HepG2 (cell line): ENCODE results near the gene KXD1. TPM values are rescaled to one million over a fixed set of nuclear protein-coding genes. Genes with fewer than 3 reads are reported as not detected.

Source experiments
- CHD4 ChIP-seq: fragments of 200-600 bp; sonication (generic); IDR thresholded peaks from 2 replicates; pipeline ENCODE4 v1.7.0; 2017; ENCODE audit warnings: mild to moderate bottlenecking, low read length, borderline replicate concordance
- DR1 ChIP-seq: sonication (generic); formaldehyde crosslinking; IDR thresholded peaks from 2 replicates; pipeline ENCODE4 v1.8.0; 2021; ENCODE audit warnings: mild to moderate bottlenecking, missing genetic modification reagents, inconsistent platforms
- EZH2 ChIP-seq: conservative IDR thresholded peaks from 2 replicates; pipeline ENCODE4 v1.6.1; 2012; ENCODE audit warnings: mild to moderate bottlenecking, low read depth, low read length, moderate library complexity
- HNRNPL ChIP-seq: fragments of 200-400 bp; formaldehyde crosslinking; IDR thresholded peaks from 2 replicates; pipeline ENCODE4 v1.6.1; 2017; ENCODE audit warnings: mild to moderate bottlenecking, low read depth, low read length
- MEF2D ChIP-seq: sonication (generic); formaldehyde crosslinking; IDR thresholded peaks from 2 replicates; pipeline ENCODE4 v1.5.1; 2020; ENCODE audit warnings: mild to moderate bottlenecking, missing genetic modification reagents
- SNRNP70 ChIP-seq: fragments of 200-400 bp; formaldehyde crosslinking; IDR thresholded peaks from 2 replicates; pipeline ENCODE4 v1.6.1; 2017; ENCODE audit warnings: mild to moderate bottlenecking, low read depth, low read length, moderate library complexity
- ZC3H4 ChIP-seq: sonication (generic); formaldehyde crosslinking; IDR thresholded peaks from 2 replicates; pipeline ENCODE4 v1.4.0; 2020; ENCODE audit warnings: missing genetic modification reagents, borderline replicate concordance
- ZMYM2 ChIP-seq: sonication (generic); formaldehyde crosslinking; IDR thresholded peaks from 2 replicates; pipeline ENCODE4 v1.8.0; 2022; ENCODE audit warnings: mild to moderate bottlenecking, missing genetic modification reagents
- ZMYM3 ChIP-seq: sonication (generic); formaldehyde crosslinking; IDR thresholded peaks from 2 replicates; pipeline ENCODE4 v1.5.1; 2020; ENCODE audit warnings: mild to moderate bottlenecking, missing genetic modification reagents
- ZNF101 ChIP-seq: sonication (generic); formaldehyde crosslinking; IDR thresholded peaks from 2 replicates; pipeline ENCODE4 v1.4.0; 2020; ENCODE audit warnings: mild to moderate bottlenecking, low read depth, missing genetic modification reagents, borderline replicate concordance
- ZNF235 ChIP-seq: sonication (generic); formaldehyde crosslinking; IDR thresholded peaks from 2 replicates; pipeline ENCODE4 v1.8.1; 2023; ENCODE audit warnings: mild to moderate bottlenecking, missing genetic modification reagents, borderline replicate concordance
- ZNF280D ChIP-seq: sonication (generic); formaldehyde crosslinking; IDR thresholded peaks from 2 replicates; pipeline ENCODE4 v1.5.1; 2020; ENCODE audit warnings: mild to moderate bottlenecking, missing genetic modification reagents
- ZNF607 ChIP-seq: sonication (generic); formaldehyde crosslinking; IDR thresholded peaks from 2 replicates; pipeline ENCODE4 v1.5.1; 2020; ENCODE audit warnings: missing genetic modification reagents, mild to moderate bottlenecking, borderline replicate concordance
- ZNF687 ChIP-seq: sonication (generic); formaldehyde crosslinking; IDR thresholded peaks from 2 replicates; pipeline ENCODE4 v1.5.1; 2020; ENCODE audit warnings: mild to moderate bottlenecking, missing genetic modification reagents, moderate library complexity
- polyA plus RNA-seq, 8 experiments: library from polyadenylated mRNA; depleted of rRNA in 3 of 8; stranded (reverse) in 7 of 8; unstranded in 1 of 8; fragments of >200 nt; fragmentation: Illumina TruSeq in 4 of 8; extraction: Trizol in 4 of 8; gene quantifications; 2 replicates each; pipeline versions ENCODE4 v1.2.1 to v1.2.3, GENCODE V29; 2011 to 2016; ENCODE audit warnings: low read depth in 4 of 8, missing spikeins in 1 of 8, mixed read lengths in 1 of 8; ENCODE audit not compliant: insufficient read depth in 1 of 8
- total RNA-seq, 5 experiments: library from RNA; depleted of rRNA; stranded (reverse); fragments of >200 nt; fragmentation: Illumina TruSeq; extraction: Trizol; gene quantifications; 2 replicates each; pipeline ENCODE4 v1.2.3, GENCODE V29; 2016; ENCODE audit warnings: low read depth in 1 of 5
- TF ChIP-seq, protein P1 (sequence below): IDR thresholded peaks from 2 replicates; pipeline ENCODE4 v1.6.1; 2016; ENCODE audit warnings: low read depth, missing genetic modification reagents, missing compliant biosample characterization

Gene KXD1
- total and polyA plus RNA-seq, 2 of the 13 experiments (the other 11 are each of a cell fraction or from before 2014, with no cell fraction given) = 44.6 to 143 TPM

GRCh38 chr19:18589380-18590272, 32.0 kb downstream of the KXD1 start (continued):
- no peak for TF ChIP-seq ZNF101
- TF ChIP-seq SNRNP70 = no peak
- TF ChIP-seq ZNF235 (CRISPR knock-in tag) = no peak
- TF ChIP-seq HNRNPL = no peak
- peak; percentile 72 for TF ChIP-seq DR1 (CRISPR knock-in tag)
- TF ChIP-seq, protein P1, sequence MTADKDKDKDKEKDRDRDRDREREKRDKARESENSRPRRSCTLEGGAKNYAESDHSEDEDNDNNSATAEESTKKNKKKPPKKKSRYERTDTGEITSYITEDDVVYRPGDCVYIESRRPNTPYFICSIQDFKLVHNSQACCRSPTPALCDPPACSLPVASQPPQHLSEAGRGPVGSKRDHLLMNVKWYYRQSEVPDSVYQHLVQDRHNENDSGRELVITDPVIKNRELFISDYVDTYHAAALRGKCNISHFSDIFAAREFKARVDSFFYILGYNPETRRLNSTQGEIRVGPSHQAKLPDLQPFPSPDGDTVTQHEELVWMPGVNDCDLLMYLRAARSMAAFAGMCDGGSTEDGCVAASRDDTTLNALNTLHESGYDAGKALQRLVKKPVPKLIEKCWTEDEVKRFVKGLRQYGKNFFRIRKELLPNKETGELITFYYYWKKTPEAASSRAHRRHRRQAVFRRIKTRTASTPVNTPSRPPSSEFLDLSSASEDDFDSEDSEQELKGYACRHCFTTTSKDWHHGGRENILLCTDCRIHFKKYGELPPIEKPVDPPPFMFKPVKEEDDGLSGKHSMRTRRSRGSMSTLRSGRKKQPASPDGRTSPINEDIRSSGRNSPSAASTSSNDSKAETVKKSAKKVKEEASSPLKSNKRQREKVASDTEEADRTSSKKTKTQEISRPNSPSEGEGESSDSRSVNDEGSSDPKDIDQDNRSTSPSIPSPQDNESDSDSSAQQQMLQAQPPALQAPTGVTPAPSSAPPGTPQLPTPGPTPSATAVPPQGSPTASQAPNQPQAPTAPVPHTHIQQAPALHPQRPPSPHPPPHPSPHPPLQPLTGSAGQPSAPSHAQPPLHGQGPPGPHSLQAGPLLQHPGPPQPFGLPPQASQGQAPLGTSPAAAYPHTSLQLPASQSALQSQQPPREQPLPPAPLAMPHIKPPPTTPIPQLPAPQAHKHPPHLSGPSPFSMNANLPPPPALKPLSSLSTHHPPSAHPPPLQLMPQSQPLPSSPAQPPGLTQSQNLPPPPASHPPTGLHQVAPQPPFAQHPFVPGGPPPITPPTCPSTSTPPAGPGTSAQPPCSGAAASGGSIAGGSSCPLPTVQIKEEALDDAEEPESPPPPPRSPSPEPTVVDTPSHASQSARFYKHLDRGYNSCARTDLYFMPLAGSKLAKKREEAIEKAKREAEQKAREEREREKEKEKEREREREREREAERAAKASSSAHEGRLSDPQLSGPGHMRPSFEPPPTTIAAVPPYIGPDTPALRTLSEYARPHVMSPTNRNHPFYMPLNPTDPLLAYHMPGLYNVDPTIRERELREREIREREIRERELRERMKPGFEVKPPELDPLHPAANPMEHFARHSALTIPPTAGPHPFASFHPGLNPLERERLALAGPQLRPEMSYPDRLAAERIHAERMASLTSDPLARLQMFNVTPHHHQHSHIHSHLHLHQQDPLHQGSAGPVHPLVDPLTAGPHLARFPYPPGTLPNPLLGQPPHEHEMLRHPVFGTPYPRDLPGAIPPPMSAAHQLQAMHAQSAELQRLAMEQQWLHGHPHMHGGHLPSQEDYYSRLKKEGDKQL (CRISPR knock-in tag) = 0 out of 2 replicates have a peak, but pooled peaks have one; percentile 27
- TF ChIP-seq ZNF280D (CRISPR knock-in tag) = no peak; the same call in 1 of the 2 replicates
- no peak for TF ChIP-seq CHD4
- peak; percentile 75; the same call in 1 of the 2 replicates for TF ChIP-seq ZC3H4 (CRISPR knock-in tag)
- TF ChIP-seq ZMYM2 (CRISPR knock-in tag) = peak; percentile 74; the same call in 1 of the 2 replicates
- TF ChIP-seq EZH2 = no peak
- TF ChIP-seq ZNF687 (CRISPR knock-in tag) = peak; percentile 99
- TF ChIP-seq ZNF607 = peak; percentile 94
- TF ChIP-seq ZMYM3 (CRISPR knock-in tag) = no peak
- peak; percentile 45; the same call in 1 of the 2 replicates for TF ChIP-seq MEF2D
